ENCODE results near the gene PAX1.

DNA sequence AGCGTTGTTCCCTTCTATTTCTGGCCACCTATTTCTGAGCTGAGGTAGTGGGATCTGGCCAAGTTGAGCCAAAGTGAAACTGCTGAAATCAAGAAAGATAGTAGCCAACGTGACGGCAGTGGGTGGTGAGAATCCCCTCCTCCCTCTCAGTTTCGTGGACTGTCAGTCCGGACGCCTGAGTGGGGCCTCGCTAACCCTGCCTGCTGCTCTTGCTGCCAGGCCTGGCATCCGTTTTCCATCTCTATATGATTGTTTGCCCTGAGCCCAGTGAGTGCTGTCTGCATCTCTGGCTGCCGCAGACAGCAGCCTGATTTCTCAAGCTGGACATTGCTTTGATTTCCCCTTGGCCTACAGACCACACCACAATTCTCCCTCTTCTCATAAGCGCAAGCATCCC lies 23.5 kb upstream of the PAX1 start:
- TF ChIP-seq CTCF (conservative IDR thresholded peaks at IDR 0.05; ENCODE audit: low read depth, low read length): no peak
- no peak for TF ChIP-seq EZH2 (IDR thresholded peaks at IDR 0.05; ENCODE audit: borderline replicate concordance, low read depth, low read length, poor library complexity, severe bottlenecking)

Data from A673 (cell line).